Ureter (tissue), 1 donor: ENCODE data around the gene DAPK1. TPM values are rescaled to one million over a fixed set of nuclear protein-coding genes. Genes with fewer than 3 reads are reported as not detected.
"Not testable (repeated sequence)": the region's sequence is repeated elsewhere in the genome, so short reads cannot be mapped to it uniquely, and the experiment has no call there.

Experiments used
- DNase-seq: peaks from one replicate; pipeline ENCODE4 v3.0.0-alpha.2; 2020; ENCODE audit warnings: low spot score
- total RNA-seq: library from RNA; stranded (reverse); gene quantifications from one replicate; pipeline ENCODE4 v1.2.4, GENCODE V29; 2023
- donor health status: DM: yes; HTN: yes; CAD: no.

The DAPK1 gene
- total RNA-seq, 1 donor from 2014 or later, result 100 TPM

DNA sequence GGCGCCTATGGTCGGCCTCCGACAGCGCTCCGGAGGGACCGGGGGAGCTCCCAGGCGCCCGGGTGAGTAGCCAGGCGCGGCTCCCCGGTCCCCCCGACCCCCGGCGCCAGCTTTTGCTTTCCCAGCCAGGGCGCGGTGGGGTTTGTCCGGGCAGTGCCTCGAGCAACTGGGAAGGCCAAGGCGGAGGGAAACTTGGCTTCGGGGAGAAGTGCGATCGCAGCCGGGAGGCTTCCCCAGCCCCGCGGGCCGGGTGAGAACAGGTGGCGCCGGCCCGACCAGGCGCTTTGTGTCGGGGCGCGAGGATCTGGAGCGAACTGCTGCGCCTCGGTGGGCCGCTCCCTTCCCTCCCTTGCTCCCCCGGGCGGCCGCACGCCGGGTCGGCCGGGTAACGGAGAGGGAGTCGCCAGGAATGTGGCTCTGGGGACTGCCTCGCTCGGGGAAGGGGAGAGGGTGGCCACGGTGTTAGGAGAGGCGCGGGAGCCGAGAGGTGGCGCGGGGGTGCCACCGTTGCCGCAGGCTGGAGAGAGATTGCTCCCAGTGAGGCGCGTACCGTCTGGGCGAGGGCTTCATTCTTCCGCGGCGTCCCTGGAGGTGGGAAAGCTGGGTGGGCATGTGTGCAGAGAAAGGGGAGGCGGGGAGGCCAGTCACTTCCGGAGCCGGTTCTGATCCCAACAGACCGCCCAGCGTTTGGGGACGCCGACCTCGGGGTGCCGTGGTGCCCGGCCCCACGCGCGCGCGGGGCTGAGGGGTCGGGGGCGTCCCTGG is 561 bp downstream of the DAPK1 start:
- no peak for DNase-seq

DNA sequence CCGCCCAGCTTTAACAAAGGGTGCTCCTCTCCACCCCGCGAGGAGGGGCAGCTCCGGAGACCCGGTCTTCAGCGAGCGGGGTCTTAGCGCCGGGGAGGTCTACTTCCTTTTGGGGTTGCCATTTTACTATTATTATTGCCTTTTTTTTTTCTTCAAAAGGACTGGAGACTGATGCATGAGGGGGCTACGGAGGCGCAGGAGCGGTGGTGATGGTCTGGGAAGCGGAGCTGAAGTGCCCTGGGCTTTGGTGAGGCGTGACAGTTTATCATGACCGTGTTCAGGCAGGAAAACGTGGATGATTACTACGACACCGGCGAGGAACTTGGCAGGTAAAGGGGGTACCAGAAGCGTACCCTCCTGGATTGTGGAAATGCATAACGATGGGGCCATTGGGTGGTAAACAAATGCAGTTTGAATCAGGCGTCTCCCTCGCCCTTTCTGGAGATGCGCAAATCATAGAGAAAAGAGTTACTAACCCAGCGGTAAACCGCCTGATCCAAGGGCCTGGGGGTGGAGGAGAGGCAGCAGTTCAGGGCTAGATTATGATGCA is 1.2 kb downstream of the DAPK1 start:
- no peak for DNase-seq

DNA sequence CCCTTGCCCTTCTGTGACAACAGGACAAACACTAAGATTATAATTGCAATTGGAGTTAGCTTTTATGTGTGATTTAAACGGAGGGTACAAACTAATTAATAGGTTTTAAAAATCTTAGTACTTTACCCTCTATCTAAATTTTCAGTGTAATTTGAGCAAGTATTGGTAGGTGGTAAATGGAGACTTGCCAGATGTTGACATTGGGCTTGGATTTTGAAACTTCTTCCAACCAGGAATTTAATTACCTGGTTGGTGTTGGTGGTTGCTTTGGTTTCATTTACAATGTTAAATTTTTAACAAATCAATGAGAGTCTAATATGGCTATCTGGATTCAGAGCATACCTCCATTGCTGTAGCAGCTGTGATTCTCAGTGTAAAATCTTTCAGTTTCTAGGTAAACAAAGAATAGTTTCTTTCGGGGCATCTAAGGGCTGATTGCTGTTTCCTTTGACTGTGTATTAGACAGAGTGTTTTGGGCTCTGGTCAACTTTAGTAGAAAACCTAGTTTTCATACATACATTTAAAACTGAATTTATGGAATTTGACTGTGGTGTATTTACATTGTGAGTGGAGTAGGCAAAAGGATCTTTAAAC is 1.9 kb downstream of the DAPK1 start:
- DNase-seq, result no peak

DNA sequence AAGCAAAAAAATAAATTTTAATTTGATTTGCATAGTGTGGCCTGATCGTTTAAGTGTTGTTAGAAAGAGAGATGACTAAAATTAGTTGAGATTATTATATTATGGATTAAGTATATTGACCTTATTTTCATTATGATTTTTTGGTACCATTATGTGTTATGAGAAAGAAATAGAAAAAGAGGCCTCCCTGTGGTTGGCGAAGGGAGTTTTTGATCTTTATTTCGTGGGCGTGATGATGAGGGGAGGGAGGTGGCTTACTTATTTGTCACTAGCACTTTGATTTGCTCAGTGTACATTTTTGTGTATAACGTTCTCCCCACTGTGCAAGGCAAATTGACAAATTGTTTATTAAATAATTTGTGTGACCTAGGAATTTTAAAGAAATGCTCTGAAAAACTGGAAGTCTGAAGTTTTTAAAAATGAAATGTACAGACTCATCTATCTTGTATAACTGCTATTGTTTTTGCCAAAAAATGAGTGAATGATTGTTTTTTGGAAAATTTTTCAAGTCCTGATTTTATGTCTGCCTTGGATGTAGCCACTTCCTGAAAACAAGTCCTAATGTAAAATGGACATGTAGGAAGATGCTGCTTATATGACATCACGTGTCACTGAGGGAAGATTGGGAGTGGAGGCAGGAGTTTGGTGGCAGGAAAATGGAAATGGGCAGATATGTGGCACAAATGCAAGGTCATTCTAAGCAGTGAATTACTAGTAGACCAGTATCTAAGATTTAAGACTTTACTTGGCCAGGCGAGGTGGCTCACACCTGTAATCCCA is 3.0 kb downstream of the DAPK1 start:
- DNase-seq, result no peak

DNA sequence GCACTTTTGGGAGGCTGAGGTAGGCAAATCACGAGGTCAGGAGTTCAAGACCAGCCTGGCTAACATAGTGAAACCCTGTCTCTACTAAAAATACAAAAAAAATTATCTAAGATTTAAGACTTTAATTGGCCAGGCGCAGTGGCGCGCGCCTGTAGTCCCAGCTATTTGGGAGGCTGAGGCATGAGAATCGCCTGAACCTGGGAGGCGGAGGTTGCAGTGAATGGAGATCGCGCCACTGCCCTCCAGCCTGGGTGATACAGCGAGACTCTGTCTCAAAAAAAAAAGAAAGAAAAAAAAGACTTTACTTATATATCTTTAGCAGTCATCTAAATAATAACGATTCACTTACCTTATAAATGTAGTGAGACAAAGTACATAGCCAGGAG is 3.6 kb downstream of the DAPK1 start:
- not testable (repeated sequence) for DNase-seq

DNA sequence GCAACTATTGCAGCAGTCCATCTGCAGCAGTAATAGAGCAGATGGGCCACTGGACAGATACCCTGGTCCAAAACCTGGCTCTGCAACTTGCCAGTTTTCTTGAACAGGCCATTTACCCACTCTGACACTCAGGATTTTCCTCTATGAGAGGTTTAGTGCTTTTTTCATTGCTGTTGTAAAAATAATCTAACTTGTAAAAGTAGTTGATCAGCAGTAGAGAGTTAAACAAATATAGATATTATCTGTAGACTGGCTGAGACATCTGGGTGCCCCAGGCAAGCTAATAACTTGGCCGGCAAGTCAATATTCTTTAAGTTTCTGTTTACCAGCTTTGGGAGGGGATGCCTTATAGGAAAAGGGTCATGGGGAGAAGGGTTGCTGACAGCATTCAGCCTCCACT is 4.1 kb downstream of the DAPK1 start:
- DNase-seq, result no peak

DNA sequence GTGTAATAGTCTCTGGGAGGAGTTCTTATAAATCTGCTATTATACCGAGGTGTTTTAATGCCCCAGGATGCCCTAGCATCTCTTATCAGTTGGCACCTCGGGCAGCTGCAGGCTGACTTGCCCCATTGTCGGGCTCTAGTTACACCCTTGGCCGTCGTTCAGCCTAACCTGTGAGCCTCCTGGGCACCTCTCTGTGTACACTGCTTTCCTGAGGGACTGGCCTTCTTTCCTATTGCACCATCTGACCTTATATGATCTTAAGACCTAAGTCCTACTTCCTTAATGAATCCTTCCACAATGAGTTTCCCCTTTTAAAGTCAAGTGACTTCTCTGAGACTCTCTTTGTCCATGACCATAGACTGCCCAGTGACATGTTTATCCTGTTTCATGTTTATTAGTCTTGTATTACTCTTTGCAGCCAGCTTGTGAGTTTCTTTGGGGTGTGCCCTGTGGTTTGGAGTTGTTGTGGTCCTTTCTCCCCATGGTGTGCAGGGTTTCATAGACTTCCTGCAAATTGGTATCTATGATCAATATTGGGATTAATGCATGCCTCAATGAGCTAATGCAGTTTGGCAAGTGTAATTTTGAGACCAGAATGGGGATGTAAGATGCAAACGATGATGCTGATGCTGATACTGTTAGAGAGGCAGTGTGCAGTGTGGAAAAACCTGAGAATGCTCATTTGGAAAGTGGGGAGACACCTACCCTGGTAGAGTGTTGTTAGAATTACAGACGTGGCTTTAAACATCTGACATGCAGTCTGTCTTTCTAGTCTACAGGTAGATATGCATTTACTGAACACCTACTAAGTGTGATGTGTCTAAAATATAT is 4.9 kb downstream of the DAPK1 start:
- no peak for DNase-seq

DNA sequence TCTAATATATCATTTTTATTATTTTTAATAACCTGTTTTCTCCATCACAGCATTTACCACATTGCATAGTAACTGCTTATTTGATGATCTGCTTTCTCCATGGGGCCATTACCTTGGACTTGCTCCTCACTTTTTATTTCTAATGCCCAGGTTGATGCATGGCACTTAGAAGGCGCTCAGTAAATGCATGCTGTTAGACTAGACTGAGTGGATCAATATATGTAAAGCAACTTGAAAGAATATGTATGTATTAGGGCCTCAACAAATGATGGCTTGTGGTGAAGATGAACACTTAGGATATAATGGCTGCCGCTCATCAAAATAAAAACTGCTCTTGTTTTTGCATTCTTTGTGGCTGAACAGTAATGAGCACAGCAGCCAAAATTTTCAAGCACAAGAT is 5.8 kb downstream of the DAPK1 start:
- DNase-seq, result no peak

DNA sequence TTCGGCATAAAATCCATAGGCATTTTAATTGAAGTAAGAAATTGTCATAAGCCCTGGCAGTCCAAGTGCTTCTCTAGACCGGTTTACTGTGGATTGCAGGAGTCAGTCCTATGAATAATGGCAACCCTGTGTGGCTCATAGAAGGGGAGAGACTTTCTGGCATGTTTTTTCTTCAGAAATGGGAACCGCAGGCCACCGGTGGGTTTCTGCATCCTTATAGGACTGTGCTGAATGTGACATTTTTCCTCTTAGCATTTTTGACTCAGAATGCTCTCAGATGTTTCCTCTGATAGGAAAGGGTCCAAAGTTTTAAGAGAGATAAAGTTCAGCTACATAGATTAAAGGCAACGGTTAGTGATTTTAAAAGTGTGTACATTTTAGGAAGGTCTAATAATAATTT is 6.3 kb downstream of the DAPK1 start:
- DNase-seq, result no peak

DNA sequence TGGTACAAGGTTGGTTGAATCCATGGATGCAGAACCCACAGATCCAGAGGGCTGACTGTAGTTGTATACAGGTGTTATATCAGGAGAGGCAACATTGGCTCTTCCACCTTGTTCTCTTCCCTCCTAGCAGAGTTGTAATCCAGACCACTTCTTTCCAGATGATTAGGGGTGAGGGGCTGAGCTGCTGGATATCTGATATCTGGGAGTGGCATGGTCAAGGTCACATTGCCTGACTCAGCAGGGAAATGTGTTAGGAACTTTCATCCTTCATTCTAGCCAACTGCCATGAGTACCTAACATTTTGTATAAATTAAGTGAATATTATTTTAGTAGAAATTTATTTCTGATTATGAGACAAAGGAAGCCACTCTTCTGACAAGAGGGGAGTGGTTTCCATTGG is 7.3 kb downstream of the DAPK1 start:
- no peak for DNase-seq

DNA sequence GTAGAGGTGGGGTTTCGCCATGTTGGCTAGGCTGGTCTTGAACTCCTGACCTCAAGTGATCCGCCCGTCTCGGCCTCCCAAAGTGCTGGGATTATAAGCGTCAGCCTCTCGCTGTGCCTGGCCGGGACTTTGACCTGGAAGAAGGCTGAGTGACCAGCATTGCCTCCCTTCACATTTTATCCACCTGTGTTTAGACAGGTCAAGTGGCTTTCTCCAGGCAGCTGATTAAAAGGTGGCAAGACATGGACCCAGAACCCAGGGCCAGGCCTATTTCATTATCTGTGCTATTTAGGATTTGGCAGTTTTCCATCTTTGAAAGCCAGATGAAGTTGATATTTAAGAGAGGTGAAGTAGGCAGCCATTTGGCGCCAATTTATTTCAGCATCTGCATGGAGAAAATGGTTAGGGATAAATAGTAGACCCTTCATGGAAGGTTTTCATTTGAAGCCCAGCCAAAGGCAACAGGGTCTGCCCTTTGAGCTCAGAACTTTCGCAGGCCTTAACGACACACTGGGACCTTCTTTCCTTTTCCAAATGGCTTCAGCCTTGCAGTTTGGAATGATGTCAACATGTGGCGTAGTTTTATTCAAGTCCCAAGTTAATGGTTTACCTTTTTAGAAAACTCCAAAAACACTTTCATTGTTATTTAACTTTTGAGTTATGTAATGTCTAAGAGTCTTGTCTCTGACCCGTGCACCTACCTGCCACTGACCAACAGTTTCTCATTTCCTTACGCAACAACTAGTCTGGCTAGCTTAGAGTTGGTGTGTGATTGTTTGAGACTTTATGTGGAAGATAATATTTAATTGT is 8.4 kb downstream of the DAPK1 start:
- no peak for DNase-seq

DNA sequence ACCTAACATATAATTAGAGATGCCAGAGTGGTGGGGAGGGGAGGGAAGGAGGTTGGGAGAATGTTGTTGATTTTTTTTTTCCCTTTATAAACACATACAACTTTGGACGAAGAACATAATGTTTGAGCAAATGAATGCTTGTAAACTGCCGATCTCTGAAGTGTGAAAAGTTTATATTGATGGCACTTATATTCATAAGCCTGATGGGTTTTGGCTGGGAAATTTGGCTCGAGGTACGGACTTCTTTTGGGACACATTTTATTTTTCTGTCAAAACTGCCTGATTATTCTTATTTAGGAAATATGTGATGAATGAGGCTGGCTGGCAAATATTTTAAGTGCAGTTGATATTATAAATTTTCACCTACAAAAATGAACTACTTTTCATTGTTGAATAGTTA is 9.9 kb downstream of the DAPK1 start:
- no peak for DNase-seq

DNA sequence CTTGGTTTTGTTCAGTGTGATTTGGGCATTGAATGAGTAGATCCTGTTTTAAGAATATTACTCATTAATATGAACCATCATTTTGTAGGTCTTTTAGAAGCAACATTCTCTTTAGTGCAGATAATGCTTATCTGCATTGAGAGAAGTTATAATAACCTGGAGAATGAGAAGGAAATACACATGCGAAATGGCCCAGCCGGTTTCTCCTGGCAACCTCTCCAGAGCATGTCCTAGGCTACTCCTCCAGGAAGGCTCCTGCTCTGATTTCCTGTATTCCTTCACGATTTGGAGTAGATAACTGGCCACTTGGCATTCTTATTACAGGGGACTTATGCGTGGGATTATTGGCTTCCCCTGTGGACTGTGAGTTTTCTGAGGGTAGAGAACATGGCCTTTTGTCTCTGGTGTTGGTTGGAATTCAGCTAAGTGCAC is 12.6 kb downstream of the DAPK1 start:
- DNase-seq, result no peak

DNA sequence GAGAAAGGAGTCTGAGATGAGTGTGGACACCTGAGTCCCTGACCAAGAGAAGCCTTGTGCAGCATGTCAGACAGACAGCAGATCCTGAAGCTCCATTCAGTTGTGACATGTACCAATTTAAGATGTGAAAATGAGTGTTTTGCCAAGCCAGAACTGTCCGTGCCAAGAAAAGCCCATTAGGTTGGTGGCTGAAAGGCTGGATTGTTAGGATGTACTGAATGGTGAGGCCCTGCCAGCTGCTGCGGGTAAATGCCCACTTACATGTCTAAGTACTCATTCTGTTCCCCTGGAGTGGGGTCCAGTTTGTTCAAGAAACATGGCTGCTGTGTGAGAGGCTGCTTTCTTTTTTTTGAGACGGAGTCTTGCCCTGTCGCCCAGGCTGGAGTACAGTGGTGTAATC is 14.6 kb downstream of the DAPK1 start:
- no peak for DNase-seq

DNA sequence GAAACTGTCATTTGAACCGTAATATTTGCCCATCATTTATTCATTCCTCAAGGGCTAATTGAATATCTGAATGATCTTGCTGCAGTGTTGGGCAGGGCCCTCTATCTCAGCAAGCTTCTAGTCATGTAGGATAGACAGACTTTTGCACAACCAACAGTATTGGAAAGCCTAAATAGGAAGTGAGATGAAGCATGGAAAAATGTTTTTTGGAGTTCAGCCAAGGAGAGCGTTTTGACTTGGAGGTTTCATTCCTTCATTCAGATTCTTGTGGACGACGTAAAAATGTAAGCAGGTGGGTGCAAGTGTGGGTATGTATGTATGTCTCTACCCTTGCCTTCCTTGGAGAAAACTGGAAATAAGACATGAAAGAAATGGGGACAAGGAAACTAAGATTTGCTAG is 15.5 kb downstream of the DAPK1 start:
- DNase-seq, result no peak

DNA sequence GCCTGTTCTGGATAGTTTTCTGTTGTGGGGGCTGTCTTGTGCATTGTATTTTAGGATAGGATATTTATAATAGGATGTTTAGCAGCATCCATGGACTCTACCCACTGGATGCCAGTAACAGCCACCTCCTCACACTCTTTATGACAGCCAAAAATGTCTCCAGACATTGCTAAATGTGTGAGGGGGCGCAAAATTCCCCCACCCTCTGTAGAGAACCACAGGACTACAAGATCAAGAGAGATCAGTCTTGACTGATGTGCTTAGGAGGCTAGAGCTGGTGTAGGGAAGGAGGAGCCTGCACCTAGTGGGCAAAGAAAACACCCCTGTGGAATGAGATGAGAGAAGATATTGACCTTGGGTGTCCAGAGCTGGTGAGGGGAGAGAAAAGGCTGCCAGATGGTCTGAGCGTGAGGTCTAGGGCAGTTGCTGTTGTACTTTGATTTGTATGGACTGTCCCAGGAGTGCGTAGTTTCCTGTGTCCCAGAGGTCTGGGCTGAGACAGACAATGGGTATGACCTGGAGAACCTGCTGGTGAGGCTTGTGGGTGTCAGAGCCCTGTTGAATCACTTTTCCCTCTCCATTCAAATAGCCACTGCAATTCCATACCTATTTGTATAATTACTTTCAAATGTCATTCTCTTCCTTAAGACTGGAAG is 16.3 kb downstream of the DAPK1 start:
- no peak for DNase-seq

DNA sequence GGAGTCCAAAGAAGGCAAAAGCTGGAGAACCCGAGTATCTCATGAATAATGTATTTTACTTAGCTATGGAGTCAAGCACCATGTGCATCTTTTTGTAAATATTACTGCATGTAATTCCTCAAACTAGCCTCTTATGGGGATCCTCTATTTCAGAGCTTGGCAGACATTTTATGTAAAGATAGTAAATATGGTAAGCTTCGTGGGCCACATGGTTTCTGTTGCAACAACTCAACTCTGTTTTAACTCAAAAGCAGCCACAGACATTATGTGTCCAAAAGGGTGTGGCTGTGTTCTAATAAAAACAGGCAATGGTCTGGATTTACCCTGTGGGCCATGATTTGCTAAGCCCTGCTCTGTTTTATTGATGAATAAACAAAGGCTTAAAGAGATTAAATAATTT is 17.3 kb downstream of the DAPK1 start:
- DNase-seq, result no peak

DNA sequence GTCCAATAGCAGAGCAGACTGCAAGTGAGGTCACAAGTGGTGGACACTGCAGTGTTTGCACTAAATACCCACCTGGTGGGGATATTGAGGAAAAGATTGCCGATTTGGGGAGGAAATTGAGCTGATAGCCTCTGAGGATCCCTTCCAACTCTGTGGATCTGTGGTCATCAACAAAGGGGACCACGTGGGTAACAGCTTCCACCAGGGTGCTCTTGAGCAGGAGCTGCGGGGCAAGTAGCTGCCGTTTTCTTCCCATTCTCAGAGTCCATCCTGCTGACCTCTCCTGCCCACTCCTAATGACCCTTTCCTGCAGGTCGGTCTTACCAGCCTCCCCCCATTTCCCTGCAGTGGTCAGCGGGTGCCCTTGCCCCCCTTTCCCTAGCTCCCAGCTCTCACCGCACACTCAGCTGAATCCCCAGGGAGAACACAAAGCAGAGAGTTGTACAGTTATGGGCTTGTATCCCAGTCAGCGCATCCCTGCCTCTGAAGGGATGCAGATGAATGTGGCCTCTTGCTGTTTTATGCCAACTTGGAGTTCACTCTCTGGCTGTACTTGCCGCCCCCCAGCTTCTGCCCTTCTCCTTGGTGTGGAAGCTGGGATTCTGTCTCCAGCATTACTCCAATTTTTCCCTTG is 18.0 kb downstream of the DAPK1 start:
- DNase-seq, result no peak

DNA sequence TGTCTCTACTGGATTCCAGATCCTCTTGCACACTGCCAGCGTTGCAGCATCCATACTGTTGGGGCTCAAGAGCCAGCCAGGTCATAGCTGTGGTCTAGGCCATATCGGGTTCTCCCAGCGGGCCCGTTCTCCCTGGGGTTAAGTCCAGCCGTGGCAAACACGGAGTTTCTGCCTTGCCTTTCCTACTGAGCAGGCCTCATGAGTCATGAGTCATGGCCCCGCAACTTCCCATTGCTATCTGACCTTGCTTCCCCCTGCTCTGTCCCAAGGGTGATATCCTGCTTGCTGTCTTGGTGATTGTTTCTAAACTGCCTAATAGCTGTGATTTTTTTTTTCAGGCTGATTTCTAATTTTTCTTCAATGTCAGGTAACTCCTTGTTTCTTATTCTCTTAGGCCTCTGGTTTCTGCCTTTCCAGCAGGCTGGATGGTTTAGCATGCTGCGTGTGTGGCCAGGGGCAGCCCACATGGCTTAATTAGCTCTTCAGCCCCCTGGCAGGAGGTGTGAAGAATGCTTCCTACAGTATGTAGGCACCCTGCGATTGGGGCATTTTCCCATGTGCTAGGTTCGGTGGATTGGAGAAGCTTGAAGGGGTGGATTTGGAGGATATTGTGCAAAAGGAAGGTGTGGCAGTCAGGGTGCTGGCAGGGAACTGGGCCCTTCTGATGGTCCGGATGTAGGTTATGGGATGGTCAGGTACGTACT is 18.7 kb downstream of the DAPK1 start:
- no peak for DNase-seq
